T-cell (primary cell): Measurements from ENCODE around the gene FBXL13. TPM values are rescaled to one million over a fixed set of nuclear protein-coding genes. Genes with fewer than 3 reads are reported as not detected.

Experiments
- ATAC-seq, 4 experiments: fragments of 200-7000 bp in 3 of 4; fragments of 150-1000 bp in 1 of 4; cut with Tn5 transposase; replicated peaks in 1 of 4; 1 replicate in 3 of 4; 2 replicates in 1 of 4; pipeline ENCODE4 v1.10.0; 2021; ENCODE audit warnings: moderate library complexity in 3 of 4, mild to moderate bottlenecking in 2 of 4, moderate number of reproducible peaks in 1 of 4
- CTCF ChIA-PET, 2 donors: fragments of 300-600 bp; sonication (Branson Sonifier 250); formaldehyde crosslinking; loops; one replicate each; lab custom pipeline; 2022; ENCODE audit warnings: antibody characterized with exemption in 2 of 2; lab: Charles Lee
- POLR2A ChIA-PET, 2 donors: fragments of 300-600 bp; sonication (Branson Sonifier 250); formaldehyde crosslinking; loops; one replicate each; lab custom pipeline; 2022; ENCODE audit warnings: antibody characterized with exemption in 2 of 2; lab: Charles Lee
- DNase-seq, 35 experiments: peaks; one replicate each; pipeline versions ENCODE4 v3.0.0 to v3.0.0-alpha.2; 2013 to 2023
- H3K27ac ChIP-seq: one replicate; pipeline ENCODE4 v1.5.1; 2013; ENCODE audit warnings: low read length
- H3K27me3 ChIP-seq, 2 experiments: replicated peaks in 1 of 2; 1 replicate in 1 of 2; 2 replicates in 1 of 2; pipeline versions ENCODE4 v1.6.1 to v1.7.0; 2013; ENCODE audit warnings: low read length in 1 of 2, mixed read lengths in 1 of 2; ENCODE audit not compliant: control insufficient read depth in 2 of 2, insufficient read depth in 2 of 2; ENCODE audit errors: extremely low read depth in 1 of 2
- H3K36me3 ChIP-seq, 2 donors: 1 replicate in 1 of 2; 2 replicates in 1 of 2; pipeline versions ENCODE4 v1.6.1 to v1.7.0; 2013; ENCODE audit warnings: low read length in 1 of 2; ENCODE audit not compliant: control insufficient read depth in 2 of 2, insufficient read depth in 1 of 2; ENCODE audit errors: extremely low read depth in 1 of 2
- H3K4me1 ChIP-seq, 2 experiments: 1 replicate in 1 of 2; 2 replicates in 1 of 2; pipeline versions ENCODE4 v1.6.1 to v1.7.0; 2013; ENCODE audit warnings: low read length in 2 of 2, mixed read lengths in 1 of 2; ENCODE audit not compliant: insufficient read depth in 2 of 2, control insufficient read depth in 1 of 2; ENCODE audit errors: extremely low read depth in 1 of 2
- H3K4me3 ChIP-seq, 2 donors: 1 replicate in 1 of 2; 2 replicates in 1 of 2; pipeline versions ENCODE4 v1.5.1 to v1.7.0; 2013; ENCODE audit warnings: mild to moderate bottlenecking in 2 of 2, low read length in 1 of 2, moderate library complexity in 1 of 2; ENCODE audit not compliant: control insufficient read depth in 1 of 2; ENCODE audit errors: extremely low read depth in 1 of 2
- H3K9me3 ChIP-seq: 2 replicates; pipeline ENCODE4 v1.7.0; 2013
- H3K27ac Mint-ChIP-seq, 2 donors: one replicate each; pipeline ENCODE4 v1.8.0; 2020 to 2021; ENCODE audit warnings: mild to moderate bottlenecking in 2 of 2, mixed read lengths in 2 of 2
- H3K27me3 Mint-ChIP-seq, 2 donors: one replicate each; pipeline ENCODE4 v1.8.0; 2021 to 2022; ENCODE audit warnings: mixed read lengths in 2 of 2
- H3K36me3 Mint-ChIP-seq: one replicate; pipeline ENCODE4 v1.8.0; 2021; ENCODE audit warnings: mixed read lengths
- H3K4me1 Mint-ChIP-seq, 3 donors: one replicate each; pipeline ENCODE4 v1.8.0; 2020 to 2022; ENCODE audit warnings: mixed read lengths in 3 of 3, mild to moderate bottlenecking in 1 of 3
- H3K4me3 Mint-ChIP-seq, 3 donors: one replicate each; pipeline ENCODE4 v1.8.0; 2020 to 2022; ENCODE audit warnings: mild to moderate bottlenecking in 3 of 3, mixed read lengths in 3 of 3, moderate library complexity in 3 of 3
- H3K9me3 Mint-ChIP-seq, 3 donors: one replicate each; pipeline ENCODE4 v1.8.0; 2020 to 2022; ENCODE audit warnings: mixed read lengths in 3 of 3
- WGBS: methylation state at CpG from one replicate; pipeline ENCODE4 v1.1.5; 2013; ENCODE audit warnings: missing lambda C conversion rate; ENCODE audit not compliant: insufficient coverage; 5-methylcytosine and 5-hydroxymethylcytosine counted together
- total RNA-seq, 35 experiments: library from RNA in 6 of 35; stranded (reverse) in 6 of 35; fragments of 120-200 nt in 1 of 35; gene quantifications; one replicate each; pipeline versions ENCODE4 v1.2.1 to v1.2.4 and lab custom pipeline; 2013 to 2026

The FBXL13 gene
- total RNA-seq, 5 donors from 2014 or later (not counting 1 experiment from before 2014, with no cell fraction given) = 1.3 to 2.7 (median 1.4) TPM

DNA sequence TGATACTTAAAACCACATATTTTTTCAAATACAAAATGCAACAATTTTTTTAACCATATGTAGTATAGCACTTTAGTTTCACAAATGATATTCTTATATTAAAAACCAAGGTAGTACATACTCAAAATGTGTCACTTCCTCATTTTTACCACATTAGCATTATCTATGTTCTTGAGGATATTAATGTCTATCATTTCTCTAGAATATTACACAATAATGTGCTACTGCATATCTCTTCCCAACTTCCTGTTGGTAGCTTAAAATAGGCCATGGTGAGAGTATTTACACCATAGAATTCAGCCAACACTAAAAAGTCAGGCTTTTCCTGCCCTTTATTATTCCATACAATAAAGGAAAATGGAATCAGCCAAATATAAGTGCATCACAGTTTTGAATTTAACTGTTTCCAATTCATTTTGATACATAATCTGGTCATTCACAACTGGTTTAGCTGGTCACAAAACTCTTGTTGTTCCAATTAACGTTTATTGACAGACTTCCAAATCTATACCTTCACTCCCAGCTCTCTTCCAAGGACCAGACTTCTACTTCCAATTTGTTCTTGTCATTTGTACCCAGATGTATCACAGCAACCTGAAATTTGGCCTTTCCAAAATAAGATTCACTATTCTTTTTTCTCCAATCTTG lies 181.8 kb downstream of the FBXL13 start:
- no peaks in the 10 kb centered on the region for H3K27me3 ChIP-seq
- ATAC-seq = no peak
- H3K36me3 ChIP-seq = no peaks in the 10 kb centered on the region
- ChIA-PET POLR2A (no interaction called here), CTCF (no interaction called here)
- no peak for DNase-seq
- H3K4me1 ChIP-seq = no peaks in the 10 kb centered on the region
- no peak overlapping the region for H3K27ac ChIP-seq
- WGBS = 80% methylated on average over 1 of the region's 1 CpG
- H3K4me3 Mint-ChIP-seq = no peak overlapping the region
- no peaks in the 10 kb centered on the region for H3K36me3 Mint-ChIP-seq
- H3K9me3 ChIP-seq = no peaks in the 10 kb centered on the region
- H3K4me1 Mint-ChIP-seq = no peaks in the 10 kb centered on the region
- no peaks in the 10 kb centered on the region for H3K27me3 Mint-ChIP-seq
- H3K9me3 Mint-ChIP-seq = no peaks in the 10 kb centered on the region
- no peak overlapping the region for H3K4me3 ChIP-seq
- H3K27ac Mint-ChIP-seq = no peak overlapping the region

DNA sequence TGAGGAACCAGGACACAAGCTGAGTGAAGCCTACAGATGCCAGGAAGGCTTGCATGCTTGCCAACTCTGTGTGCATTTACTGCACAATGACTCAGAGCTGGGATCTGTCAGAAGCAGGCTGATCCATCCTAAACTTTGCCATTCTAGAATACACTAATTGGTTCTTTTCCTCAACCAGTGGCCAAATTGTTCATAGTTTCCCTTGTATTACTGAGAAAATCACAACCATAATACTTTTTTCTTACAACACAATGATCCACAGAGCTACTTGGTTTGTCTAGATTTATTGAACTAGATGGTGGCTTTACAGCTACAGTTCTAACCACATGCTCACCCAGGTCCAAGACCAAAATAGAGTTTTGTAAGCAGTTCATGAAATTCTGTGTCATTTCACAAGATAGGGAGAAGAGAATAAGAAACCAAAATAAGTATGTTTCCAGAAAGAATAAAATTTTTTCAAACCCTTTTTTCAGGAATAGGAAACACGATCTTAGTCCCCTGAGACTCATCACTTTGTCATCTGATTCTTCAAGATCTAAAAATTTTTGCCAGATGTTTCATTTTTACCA lies 182.8 kb downstream of the FBXL13 start:
- Histone ChIP-seq H3K36me3 (no peaks in the 10 kb centered on the region), H3K27me3 (no peaks in the 10 kb centered on the region), H3K27ac (no peak overlapping the region), H3K9me3 (no peaks in the 10 kb centered on the region), H3K4me3 (no peak overlapping the region), H3K4me1 (no peaks in the 10 kb centered on the region)
- ChIA-PET POLR2A (no interaction called here), CTCF (no interaction called here)
- H3K27ac Mint-ChIP-seq = no peak overlapping the region
- no peaks in the 10 kb centered on the region for H3K27me3 Mint-ChIP-seq
- ATAC-seq (no peak), DNase-seq (no peak)
- H3K9me3 Mint-ChIP-seq = no peaks in the 10 kb centered on the region
- no peaks in the 10 kb centered on the region for H3K36me3 Mint-ChIP-seq
- WGBS = no CpG with 5 or more reads among the region's 1 CpG
- no peak overlapping the region for H3K4me3 Mint-ChIP-seq
- H3K4me1 Mint-ChIP-seq = no peaks in the 10 kb centered on the region

- H3K27me3 ChIP-seq = no peaks in the 10 kb centered on the region
- Mint-ChIP-seq H3K4me3 (no peak overlapping the region), H3K27ac (no peak overlapping the region), H3K9me3 (no peaks in the 10 kb centered on the region), H3K36me3 (no peaks in the 10 kb centered on the region), H3K27me3 (no peaks in the 10 kb centered on the region), H3K4me1 (no peaks in the 10 kb centered on the region)
- no peaks in the 10 kb centered on the region for H3K9me3 ChIP-seq
- H3K36me3 ChIP-seq = no peaks in the 10 kb centered on the region
- no peak for ATAC-seq
- H3K27ac ChIP-seq = no peak overlapping the region
- ChIA-PET CTCF (no interaction called here), POLR2A (no interaction called here)
- no peak for DNase-seq
- WGBS = 100% methylated on average over 1 of the region's 5 CpGs
- H3K4me3 ChIP-seq = no peak overlapping the region
- H3K4me1 ChIP-seq = no peaks in the 10 kb centered on the region
Observed at GRCh38 chr7:102890971-102891692, 183.5 kb downstream of the FBXL13 start.

GRCh38 chr7:102890292-102890970 lies 184.2 kb downstream of the FBXL13 start:
- Mint-ChIP-seq H3K4me3 (no peak overlapping the region), H3K36me3 (no peaks in the 10 kb centered on the region), H3K4me1 (no peaks in the 10 kb centered on the region), H3K27me3 (no peaks in the 10 kb centered on the region), H3K27ac (no peak overlapping the region), H3K9me3 (no peaks in the 10 kb centered on the region)
- CTCF ChIA-PET = no interaction called here
- no peak overlapping the region for H3K4me3 ChIP-seq
- no peaks in the 10 kb centered on the region for H3K27me3 ChIP-seq
- H3K27ac ChIP-seq = no peak overlapping the region
- DNase-seq = no peak
- no peak for ATAC-seq
- POLR2A ChIA-PET = no interaction called here
- no peaks in the 10 kb centered on the region for H3K4me1 ChIP-seq
- H3K9me3 ChIP-seq = no peaks in the 10 kb centered on the region
- 100% methylated on average over 1 of the region's 2 CpGs for whole genome bisulfite sequencing
- no peaks in the 10 kb centered on the region for H3K36me3 ChIP-seq

DNA sequence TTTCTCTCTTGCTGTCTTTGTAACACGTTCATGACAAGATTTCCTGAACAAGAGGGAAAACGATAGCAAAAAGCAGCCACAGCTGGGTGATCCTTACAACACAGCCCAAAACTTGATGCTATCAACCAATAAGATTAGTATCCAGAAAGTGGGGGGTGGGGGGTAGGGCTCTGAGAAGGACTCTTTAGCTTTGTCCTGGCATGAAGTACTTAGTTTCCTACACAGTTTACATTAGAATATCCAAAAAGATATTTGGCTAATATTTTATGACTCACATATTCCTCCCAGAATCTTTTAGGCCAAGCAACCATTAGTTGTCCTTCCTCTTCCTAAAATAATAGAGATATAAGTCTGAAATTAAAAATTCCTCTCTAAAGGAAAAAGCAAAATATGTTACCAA lies 184.7 kb downstream of the FBXL13 start:
- Histone ChIP-seq H3K27me3 (no peaks in the 10 kb centered on the region), H3K27ac (no peak overlapping the region), H3K4me1 (no peaks in the 10 kb centered on the region), H3K4me3 (no peak overlapping the region), H3K9me3 (no peaks in the 10 kb centered on the region), H3K36me3 (no peaks in the 10 kb centered on the region)
- no peak for DNase-seq
- ChIA-PET POLR2A (no interaction called here), CTCF (no interaction called here)
- WGBS = no CpG with 5 or more reads among the region's 2 CpGs
- H3K4me1 Mint-ChIP-seq = no peaks in the 10 kb centered on the region
- H3K27me3 Mint-ChIP-seq = no peaks in the 10 kb centered on the region
- no peaks in the 10 kb centered on the region for H3K36me3 Mint-ChIP-seq
- H3K4me3 Mint-ChIP-seq = no peak overlapping the region
- ATAC-seq = no peak
- H3K27ac Mint-ChIP-seq = no peak overlapping the region
- H3K9me3 Mint-ChIP-seq = no peaks in the 10 kb centered on the region

GRCh38 chr7:102888561-102889233 lies 185.9 kb downstream of the FBXL13 start:
- DNase-seq (no peak), ATAC-seq (no peak)
- ChIA-PET CTCF (no interaction called here), POLR2A (no interaction called here)
- Mint-ChIP-seq H3K27ac (no peak overlapping the region), H3K4me1 (no peaks in the 10 kb centered on the region), H3K36me3 (no peaks in the 10 kb centered on the region), H3K4me3 (no peak overlapping the region), H3K9me3 (no peaks in the 10 kb centered on the region), H3K27me3 (no peaks in the 10 kb centered on the region)
- Histone ChIP-seq H3K9me3 (no peaks in the 10 kb centered on the region), H3K27ac (no peak overlapping the region), H3K27me3 (no peaks in the 10 kb centered on the region), H3K4me1 (no peaks in the 10 kb centered on the region), H3K4me3 (no peak overlapping the region), H3K36me3 (no peaks in the 10 kb centered on the region)
- no CpG with 5 or more reads among the region's 3 CpGs for WGBS
